Subcutaneous abdominal adipose tissue (tissue), 5 donors: ENCODE results near the gene TAPBP.
A peak's percentile ranks its signal among the peaks of the same experiment; 100 is the strongest.

Source experiments
- H3K27ac ChIP-seq: one replicate; pipeline ENCODE4 v1.7.0; 2013; ENCODE audit warnings: low read depth, mild to moderate bottlenecking, inconsistent platforms, low read length, moderate library complexity
- H3K27me3 ChIP-seq, 5 donors: one replicate each; pipeline ENCODE4 v1.7.0; 2013; ENCODE audit warnings: low read length in 5 of 5, inconsistent platforms in 1 of 5; ENCODE audit not compliant: control insufficient read depth in 5 of 5, insufficient read depth in 4 of 5
- H3K36me3 ChIP-seq, 5 donors: one replicate each; pipeline ENCODE4 v1.7.0; 2013; ENCODE audit warnings: low read length in 5 of 5; ENCODE audit not compliant: control insufficient read depth in 5 of 5, insufficient read depth in 5 of 5
- H3K4me1 ChIP-seq, 5 donors: one replicate each; pipeline ENCODE4 v1.7.0; 2013; ENCODE audit warnings: low read length in 5 of 5, mild to moderate bottlenecking in 3 of 5, moderate library complexity in 1 of 5; ENCODE audit not compliant: control insufficient read depth in 5 of 5, insufficient read depth in 5 of 5
- H3K4me3 ChIP-seq, 5 donors: one replicate each; pipeline ENCODE4 v1.7.0; 2013; ENCODE audit warnings: low read length in 5 of 5, low read depth in 1 of 5
- H3K9ac ChIP-seq, 5 donors: one replicate each; pipeline ENCODE4 v1.7.0; 2013; ENCODE audit warnings: low read length in 5 of 5, mild to moderate bottlenecking in 4 of 5, moderate library complexity in 3 of 5
- H3K9me3 ChIP-seq, 5 donors: one replicate each; pipeline ENCODE4 v1.7.0; 2013; ENCODE audit warnings: low read length in 5 of 5; ENCODE audit not compliant: control insufficient read depth in 5 of 5
- donor health status: healthy.
- donor health status: healthy.
- donor health status: healthy.
- donor health status: healthy.
- donor health status: healthy.

The TAPBP gene

DNA sequence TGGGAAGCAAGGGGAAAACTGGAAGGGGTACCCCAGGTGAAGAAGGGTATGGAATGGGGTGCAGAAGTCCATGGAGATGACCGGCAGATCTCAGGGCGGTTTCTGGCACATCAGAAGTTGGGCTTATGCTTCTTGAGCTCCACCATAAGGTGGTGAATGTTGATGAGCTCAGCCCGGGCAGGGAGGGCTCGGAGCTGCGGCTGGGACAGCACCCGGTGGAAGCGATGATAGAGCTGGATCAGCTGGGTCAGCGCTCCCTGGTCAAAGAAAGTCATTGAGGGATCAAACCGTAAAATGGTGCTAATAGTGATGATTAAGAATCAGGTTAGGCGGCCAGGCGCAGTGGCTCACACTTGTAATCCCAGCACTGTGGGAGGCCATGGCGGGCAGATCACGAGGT is 63.1 kb downstream of the TAPBP start:
- H3K27me3 ChIP-seq, result no peaks in the 10 kb centered on the region
- no peak overlapping the region for H3K27ac ChIP-seq
- H3K9me3 ChIP-seq, result no peaks in the 10 kb centered on the region
- peaks cover 2 to 34% (median 11%) of the 10 kb centered on the region in 5 donors for H3K36me3 ChIP-seq
- H3K9ac ChIP-seq, result peak overlapping the region in 1 of 5 donors; percentile 10
- H3K4me3 ChIP-seq, result no peak overlapping the region
- peaks cover 9 to 27% (median 25%) of the 10 kb centered on the region in 5 donors for H3K4me1 ChIP-seq

DNA sequence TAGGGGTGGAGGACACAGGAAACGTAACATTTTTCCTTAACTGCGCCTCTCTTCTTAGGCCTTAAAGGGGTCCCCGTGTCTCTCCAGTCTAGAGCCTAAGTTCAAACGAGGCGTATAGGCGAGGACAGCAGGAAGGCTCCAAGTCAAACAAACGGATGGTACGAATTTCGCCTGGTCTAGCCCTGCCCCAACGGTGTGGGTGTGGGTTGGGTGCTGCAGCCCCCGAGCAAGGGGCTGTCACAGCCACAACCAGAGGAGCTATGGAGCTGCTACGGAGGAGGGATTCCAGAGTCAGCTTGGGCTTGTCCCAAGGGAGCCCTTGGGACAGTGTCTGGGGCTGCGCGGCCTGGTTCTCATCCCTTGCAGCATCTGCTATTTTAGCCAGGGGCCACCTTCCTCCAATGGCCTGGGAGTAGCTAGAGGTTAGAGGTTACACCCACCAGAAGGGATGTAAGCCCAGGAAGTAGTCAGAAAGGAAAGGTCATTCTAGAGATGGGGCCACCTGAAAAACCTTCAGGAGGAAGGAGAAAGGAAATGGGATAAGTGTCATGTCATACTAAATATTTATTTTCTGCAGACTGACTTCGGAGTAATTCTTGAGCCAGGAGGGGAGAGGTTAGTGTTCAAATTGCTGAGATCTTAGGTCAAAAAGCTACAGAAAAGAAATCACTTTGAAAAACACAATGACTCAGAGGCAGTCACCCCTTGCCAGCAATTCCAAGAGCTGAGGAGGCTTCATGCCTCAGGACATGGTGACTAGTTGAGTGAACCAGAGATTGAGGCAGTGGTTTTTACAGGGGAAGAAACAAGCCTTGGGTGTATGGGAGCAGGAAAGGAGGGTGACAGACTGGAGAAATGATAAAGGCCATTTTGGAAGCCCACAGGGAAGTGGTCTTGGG is 63.9 kb downstream of the TAPBP start:
- Histone ChIP-seq H3K4me3 (peak overlapping the region; percentile 68 to 84 (median 79)), H3K4me1 (peaks cover 9 to 27% (median 25%) of the 10 kb centered on the region in 5 donors), H3K9me3 (no peaks in the 10 kb centered on the region), H3K27me3 (no peaks in the 10 kb centered on the region), H3K9ac (peak overlapping the region; percentile 44 to 97 (median 87)), H3K36me3 (peaks cover 2 to 31% (median 11%) of the 10 kb centered on the region in 5 donors), H3K27ac (peak overlapping the region; percentile 93)
